Measurements from ENCODE around the gene MAGI2. TPM values are rescaled to one million over a fixed set of nuclear protein-coding genes. Genes with fewer than 3 reads are reported as not detected.
"Not testable (repeated sequence)": the region's sequence is repeated elsewhere in the genome, so short reads cannot be mapped to it uniquely, and the experiment has no call there.

Gene MAGI2
- total RNA-seq, 3 donors from 2014 or later: 9.8 to 22.7 (median 20.2) TPM

DNA sequence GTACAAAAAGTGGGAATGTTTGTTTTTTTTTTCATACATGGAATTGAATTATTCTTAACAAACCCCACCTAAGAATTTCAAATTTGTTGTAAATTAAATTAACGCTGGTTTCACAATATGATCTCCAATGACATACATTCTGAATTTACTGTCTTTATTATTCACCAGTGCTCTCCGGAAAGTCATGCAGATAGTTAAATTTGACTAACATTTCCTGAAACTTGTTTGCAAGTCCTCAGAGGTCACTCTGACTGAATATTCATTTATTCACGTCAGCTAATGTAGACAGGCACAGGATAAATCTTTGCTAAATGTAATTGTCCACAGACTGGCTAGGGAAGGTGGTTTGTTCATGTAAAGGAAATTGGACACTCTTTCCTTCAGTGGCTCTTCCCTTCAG lies 924.5 kb downstream of the MAGI2 start:
- Histone ChIP-seq H3K9me3 (no peaks in the 10 kb centered on the region), H3K36me3 (no peaks in the 10 kb centered on the region), H3K27me3 (no peaks in the 10 kb centered on the region), H3K4me3 (no peak overlapping the region), H3K4me1 (no peaks in the 10 kb centered on the region), H3K27ac (no peak overlapping the region)
- intact Hi-C loops (cut with DNase I; ENCODE audit: low total_unique reads): no loop called here
- no peak for TF ChIP-seq POLR2AphosphoS5 (IDR thresholded peaks at IDR 0.05)
- DNase-seq (ENCODE audit: low spot score in 2 of 2): no peak

DNA sequence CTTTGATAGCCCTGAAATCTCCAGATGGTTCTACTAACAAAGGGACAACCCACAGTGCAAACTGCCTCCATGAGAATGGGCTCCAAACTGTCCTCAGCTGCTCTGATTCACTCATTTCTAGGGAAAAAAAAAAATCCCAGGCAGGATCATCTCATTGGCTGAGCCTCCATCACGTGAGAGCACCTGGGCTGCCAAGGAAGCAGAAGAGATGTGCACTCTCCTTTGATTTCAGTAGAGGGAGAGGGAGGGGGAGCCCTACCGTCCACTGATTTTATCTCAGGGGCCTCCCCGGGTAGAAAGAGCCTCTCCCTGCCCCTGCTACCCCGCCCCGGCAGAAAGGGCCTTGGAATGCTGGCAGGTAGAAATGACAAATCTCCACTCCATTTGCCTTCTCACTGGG lies 929.5 kb downstream of the MAGI2 start:
- intact Hi-C loops (cut with DNase I; ENCODE audit: low total_unique reads): no loop called here
- DNase-seq (ENCODE audit: low spot score in 2 of 2): no peak
- no peak overlapping the region for H3K4me3 ChIP-seq
- no peaks in the 10 kb centered on the region for H3K4me1 ChIP-seq
- no peaks in the 10 kb centered on the region for H3K9me3 ChIP-seq
- no peaks in the 10 kb centered on the region for H3K27me3 ChIP-seq
- H3K36me3 ChIP-seq: no peaks in the 10 kb centered on the region
- TF ChIP-seq POLR2A (IDR thresholded peaks at IDR 0.05): no peak
- TF ChIP-seq, protein P1, sequence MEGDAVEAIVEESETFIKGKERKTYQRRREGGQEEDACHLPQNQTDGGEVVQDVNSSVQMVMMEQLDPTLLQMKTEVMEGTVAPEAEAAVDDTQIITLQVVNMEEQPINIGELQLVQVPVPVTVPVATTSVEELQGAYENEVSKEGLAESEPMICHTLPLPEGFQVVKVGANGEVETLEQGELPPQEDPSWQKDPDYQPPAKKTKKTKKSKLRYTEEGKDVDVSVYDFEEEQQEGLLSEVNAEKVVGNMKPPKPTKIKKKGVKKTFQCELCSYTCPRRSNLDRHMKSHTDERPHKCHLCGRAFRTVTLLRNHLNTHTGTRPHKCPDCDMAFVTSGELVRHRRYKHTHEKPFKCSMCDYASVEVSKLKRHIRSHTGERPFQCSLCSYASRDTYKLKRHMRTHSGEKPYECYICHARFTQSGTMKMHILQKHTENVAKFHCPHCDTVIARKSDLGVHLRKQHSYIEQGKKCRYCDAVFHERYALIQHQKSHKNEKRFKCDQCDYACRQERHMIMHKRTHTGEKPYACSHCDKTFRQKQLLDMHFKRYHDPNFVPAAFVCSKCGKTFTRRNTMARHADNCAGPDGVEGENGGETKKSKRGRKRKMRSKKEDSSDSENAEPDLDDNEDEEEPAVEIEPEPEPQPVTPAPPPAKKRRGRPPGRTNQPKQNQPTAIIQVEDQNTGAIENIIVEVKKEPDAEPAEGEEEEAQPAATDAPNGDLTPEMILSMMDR (IDR thresholded peaks at IDR 0.05): no peak
- no peak overlapping the region for H3K27ac ChIP-seq

DNA sequence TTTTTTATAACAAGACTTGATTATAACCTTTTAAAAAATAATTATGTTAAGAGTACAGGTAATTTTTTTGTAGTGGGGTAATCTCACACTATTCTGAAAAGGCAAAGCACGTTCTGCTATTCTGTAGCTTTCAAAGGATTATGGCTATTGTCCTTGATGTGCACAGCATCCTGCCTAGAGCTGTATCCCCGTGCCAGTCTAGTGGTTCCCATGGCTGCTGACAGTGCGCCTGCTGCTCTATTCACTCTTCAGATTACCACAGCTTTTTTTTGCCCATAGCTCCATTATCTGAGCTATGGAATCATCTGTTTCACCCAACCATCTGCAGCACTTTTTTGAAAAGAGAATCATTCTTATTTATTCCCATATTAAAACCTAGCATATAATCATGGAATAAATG lies 931.5 kb downstream of the MAGI2 start:
- DNase-seq (ENCODE audit: low spot score in 2 of 2): no peak
- H3K36me3 ChIP-seq: no peaks in the 10 kb centered on the region
- no peaks in the 10 kb centered on the region for H3K27me3 ChIP-seq
- H3K4me3 ChIP-seq: no peak overlapping the region
- intact Hi-C loops (cut with DNase I; ENCODE audit: low total_unique reads): no loop called here
- no peak overlapping the region for H3K27ac ChIP-seq
- no peaks in the 10 kb centered on the region for H3K4me1 ChIP-seq
- TF ChIP-seq POLR2A (IDR thresholded peaks at IDR 0.05) (no peak), POLR2AphosphoS5 (IDR thresholded peaks at IDR 0.05) (no peak)
- TF ChIP-seq, protein P1 (IDR thresholded peaks at IDR 0.05): no peak
- no peaks in the 10 kb centered on the region for H3K9me3 ChIP-seq

DNA sequence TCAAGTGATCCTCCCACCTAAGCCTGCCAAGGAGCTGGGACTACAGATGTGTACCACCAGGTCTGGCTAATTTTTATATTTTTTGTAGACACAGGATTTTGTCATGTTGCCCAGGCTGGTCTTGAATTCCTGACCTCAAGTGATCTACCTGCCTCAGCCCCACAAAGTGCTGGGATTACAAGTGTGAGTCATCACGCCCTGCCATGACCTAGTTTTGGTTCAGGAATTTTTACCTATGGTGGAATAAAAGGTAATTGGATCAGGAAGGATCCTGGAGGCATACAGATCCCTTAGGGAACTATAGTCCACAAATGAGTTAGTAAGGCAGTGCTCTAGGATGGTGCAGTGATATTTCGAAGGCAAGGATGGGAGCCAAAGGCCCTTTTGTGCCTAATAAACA lies 937.0 kb downstream of the MAGI2 start:
- DNase-seq (ENCODE audit: low spot score in 2 of 2): no peak
- intact Hi-C loops (cut with DNase I; ENCODE audit: low total_unique reads): no loop called here
- TF ChIP-seq POLR2A (IDR thresholded peaks at IDR 0.05) (no peak), POLR2AphosphoS5 (IDR thresholded peaks at IDR 0.05) (no peak)
- TF ChIP-seq, protein P1 (IDR thresholded peaks at IDR 0.05): no peak
- H3K36me3 ChIP-seq: no peaks in the 10 kb centered on the region
- H3K27me3 ChIP-seq: no peaks in the 10 kb centered on the region
- no peak overlapping the region for H3K4me3 ChIP-seq
- no peaks in the 10 kb centered on the region for H3K4me1 ChIP-seq
- no peak overlapping the region for H3K27ac ChIP-seq
- no peaks in the 10 kb centered on the region for H3K9me3 ChIP-seq

DNA sequence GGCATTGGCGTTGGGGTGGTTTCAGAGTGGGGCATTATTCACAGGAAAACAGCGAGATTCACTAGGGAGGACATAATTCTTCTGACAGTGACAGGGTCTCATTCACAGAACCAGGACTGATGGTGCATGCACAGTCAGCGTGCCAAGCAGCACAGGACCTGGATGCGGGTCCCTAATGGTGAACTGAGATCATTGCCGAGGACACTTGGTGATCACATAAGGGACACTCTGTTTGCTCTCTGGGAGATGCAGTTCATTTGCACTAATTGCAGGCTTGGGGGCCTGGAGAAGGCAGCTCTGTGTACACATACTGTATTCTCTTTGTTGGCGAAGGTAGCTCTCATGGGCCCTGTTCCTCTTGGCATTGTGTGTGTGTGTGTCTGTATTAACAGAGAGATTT lies 938.8 kb downstream of the MAGI2 start:
- no peaks in the 10 kb centered on the region for H3K9me3 ChIP-seq
- intact Hi-C loops (cut with DNase I; ENCODE audit: low total_unique reads): no loop called here
- TF ChIP-seq, protein P1 (IDR thresholded peaks at IDR 0.05): no peak
- TF ChIP-seq POLR2AphosphoS5 (IDR thresholded peaks at IDR 0.05) (no peak), POLR2A (IDR thresholded peaks at IDR 0.05) (no peak)
- H3K27me3 ChIP-seq: no peaks in the 10 kb centered on the region
- no peak overlapping the region for H3K27ac ChIP-seq
- H3K4me3 ChIP-seq: no peak overlapping the region
- H3K4me1 ChIP-seq: no peaks in the 10 kb centered on the region
- H3K36me3 ChIP-seq: no peaks in the 10 kb centered on the region
- DNase-seq (ENCODE audit: low spot score in 2 of 2): no peak

DNA sequence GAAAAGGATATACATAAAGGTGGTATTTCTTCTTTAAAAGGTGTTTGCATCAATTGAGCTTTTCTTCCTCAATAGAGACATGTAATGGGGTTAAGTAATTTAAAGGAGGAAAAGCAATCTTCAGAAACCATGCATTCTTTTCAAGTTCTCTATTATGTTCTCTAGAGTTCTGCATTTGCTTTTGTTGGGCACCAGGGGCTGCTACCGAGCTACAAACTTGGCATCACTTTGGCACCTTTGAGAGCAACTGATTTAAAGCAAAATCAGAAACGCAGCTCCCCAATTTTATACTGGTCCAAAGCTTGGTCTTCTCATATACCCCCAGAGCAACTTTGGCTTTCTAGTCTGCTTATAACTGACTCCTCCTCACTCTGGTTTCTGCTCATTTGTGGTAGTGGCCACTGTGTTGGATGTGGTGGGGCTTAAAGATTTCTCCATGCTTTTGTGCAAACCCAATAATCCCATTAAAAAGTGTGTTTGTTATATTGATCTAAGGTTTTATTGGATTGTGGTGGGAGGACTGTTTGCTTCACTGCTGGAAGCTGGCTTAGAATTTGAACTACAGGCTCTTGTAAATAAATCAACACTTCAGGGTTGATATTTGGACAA lies 942.8 kb downstream of the MAGI2 start:
- intact Hi-C loops (cut with DNase I; ENCODE audit: low total_unique reads): no loop called here
- TF ChIP-seq, protein P1 (IDR thresholded peaks at IDR 0.05): peak in 2 of 3 donors; percentile 21 to 50
- no peak for TF ChIP-seq POLR2A (IDR thresholded peaks at IDR 0.05)
- no peak for DNase-seq (ENCODE audit: low spot score in 2 of 2)
- no peaks in the 10 kb centered on the region for H3K4me1 ChIP-seq
- no peaks in the 10 kb centered on the region for H3K27me3 ChIP-seq
- H3K4me3 ChIP-seq: no peak overlapping the region
- H3K9me3 ChIP-seq: no peaks in the 10 kb centered on the region
- no peak overlapping the region for H3K27ac ChIP-seq
- H3K36me3 ChIP-seq: no peaks in the 10 kb centered on the region

DNA sequence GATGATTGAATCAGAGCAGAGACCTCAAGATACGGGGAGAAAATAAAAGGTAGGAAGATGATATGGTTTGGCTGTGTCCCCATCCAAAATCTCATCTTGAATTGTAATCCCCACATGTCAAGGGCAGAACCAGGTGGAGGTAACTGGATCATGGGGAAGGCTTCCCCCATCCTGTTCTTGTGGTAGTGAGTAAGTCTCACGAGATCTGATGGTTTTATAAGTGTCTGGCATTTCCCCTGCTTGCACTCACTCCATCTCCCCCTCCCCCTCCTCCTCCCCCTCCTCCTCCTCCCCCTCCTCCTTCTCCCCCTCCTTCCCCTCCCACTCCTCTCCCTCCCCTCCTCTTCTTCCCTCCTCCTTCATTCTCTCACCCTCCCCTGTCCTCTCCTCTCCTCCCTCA lies 950.2 kb downstream of the MAGI2 start:
- H3K27ac ChIP-seq; H3K36me3 ChIP-seq; DNase-seq (ENCODE audit: low spot score in 2 of 2); H3K4me3 ChIP-seq; intact Hi-C loops (cut with DNase I; ENCODE audit: low total_unique reads); H3K4me1 ChIP-seq; H3K9me3 ChIP-seq; H3K27me3 ChIP-seq: not testable (repeated sequence)

All from breast epithelium (tissue), 4 donors.